ENCODE measurements around the gene SHANK3.

The SHANK3 gene

DNA sequence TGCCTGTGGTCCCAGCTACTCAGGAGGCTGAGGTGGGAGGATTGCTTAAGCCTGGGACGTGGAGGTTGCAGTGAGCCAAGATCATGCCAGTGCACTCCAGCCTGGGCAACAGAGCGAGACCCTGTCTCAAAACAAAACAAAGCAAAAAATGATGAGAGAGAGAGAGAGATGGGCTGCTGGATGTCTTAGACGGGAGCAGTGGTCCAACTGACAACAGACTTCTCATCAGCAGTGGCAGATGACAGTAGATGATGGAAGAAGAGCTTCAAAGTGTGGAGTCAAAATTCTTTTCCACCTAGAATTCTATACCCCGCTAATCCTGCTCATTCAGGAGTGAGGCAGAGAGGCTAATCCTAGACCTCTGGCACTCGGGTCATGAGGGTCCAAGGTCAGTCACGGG is 36.4 kb downstream of the SHANK3 start:
- TF ChIP-seq ZFX (IDR thresholded peaks at IDR 0.05; ENCODE audit: borderline replicate concordance) = no peak
- TF ChIP-seq, protein P1, sequence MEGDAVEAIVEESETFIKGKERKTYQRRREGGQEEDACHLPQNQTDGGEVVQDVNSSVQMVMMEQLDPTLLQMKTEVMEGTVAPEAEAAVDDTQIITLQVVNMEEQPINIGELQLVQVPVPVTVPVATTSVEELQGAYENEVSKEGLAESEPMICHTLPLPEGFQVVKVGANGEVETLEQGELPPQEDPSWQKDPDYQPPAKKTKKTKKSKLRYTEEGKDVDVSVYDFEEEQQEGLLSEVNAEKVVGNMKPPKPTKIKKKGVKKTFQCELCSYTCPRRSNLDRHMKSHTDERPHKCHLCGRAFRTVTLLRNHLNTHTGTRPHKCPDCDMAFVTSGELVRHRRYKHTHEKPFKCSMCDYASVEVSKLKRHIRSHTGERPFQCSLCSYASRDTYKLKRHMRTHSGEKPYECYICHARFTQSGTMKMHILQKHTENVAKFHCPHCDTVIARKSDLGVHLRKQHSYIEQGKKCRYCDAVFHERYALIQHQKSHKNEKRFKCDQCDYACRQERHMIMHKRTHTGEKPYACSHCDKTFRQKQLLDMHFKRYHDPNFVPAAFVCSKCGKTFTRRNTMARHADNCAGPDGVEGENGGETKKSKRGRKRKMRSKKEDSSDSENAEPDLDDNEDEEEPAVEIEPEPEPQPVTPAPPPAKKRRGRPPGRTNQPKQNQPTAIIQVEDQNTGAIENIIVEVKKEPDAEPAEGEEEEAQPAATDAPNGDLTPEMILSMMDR (IDR thresholded peaks at IDR 0.05) = no peak
- H3K27ac ChIP-seq = no peak overlapping the region

DNA sequence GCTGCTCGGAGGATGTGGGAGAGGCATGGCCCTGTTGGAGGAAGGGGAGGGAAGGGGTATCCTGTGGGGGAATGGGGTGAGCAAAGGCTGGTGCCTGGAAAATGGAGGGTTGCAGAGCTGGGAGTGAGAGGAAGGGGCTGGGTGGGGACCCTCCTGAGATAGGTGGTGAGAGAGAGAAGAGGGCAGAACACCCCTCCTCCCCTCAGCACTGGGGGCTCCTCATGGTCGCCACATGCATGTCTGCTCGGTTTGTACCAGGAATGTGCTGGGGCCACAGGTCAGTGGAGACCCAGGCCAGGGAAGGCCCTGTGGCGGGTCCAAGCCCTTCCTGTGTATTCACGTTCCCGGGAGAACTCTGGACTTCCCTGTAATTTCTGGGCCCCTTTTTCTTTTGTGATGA is 37.6 kb downstream of the SHANK3 start:
- no peak for TF ChIP-seq ZFX (IDR thresholded peaks at IDR 0.05; ENCODE audit: borderline replicate concordance)
- TF ChIP-seq, protein P1 (IDR thresholded peaks at IDR 0.05) = no peak
- no peak overlapping the region for H3K27ac ChIP-seq

DNA sequence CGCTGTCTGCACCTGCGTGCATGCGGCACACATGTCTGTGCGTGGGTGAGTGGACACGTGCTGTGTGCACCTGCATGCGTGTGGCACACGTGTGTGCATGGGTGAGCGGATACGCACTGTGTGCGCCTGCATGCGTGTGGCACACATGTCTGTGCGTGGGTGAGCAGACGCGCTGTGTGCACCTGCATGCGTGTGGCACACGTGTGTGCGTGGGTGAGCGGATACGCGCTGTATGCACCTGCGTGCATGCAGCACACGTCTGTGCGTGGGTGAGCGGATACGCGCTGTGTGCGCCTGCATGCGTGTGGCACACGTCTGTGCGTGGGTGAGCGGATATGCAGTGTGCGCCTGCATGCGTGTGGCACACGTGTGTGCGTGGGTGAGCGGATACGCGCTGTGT is 38.3 kb downstream of the SHANK3 start:
- H3K27ac ChIP-seq = no peak overlapping the region
- no peak for TF ChIP-seq ZFX (IDR thresholded peaks at IDR 0.05; ENCODE audit: borderline replicate concordance)
- TF ChIP-seq, protein P1 (IDR thresholded peaks at IDR 0.05) = no peak

GRCh38 chr22:50711446-50712340 is 39.1 kb downstream of the SHANK3 start:
- no peak overlapping the region for H3K27ac ChIP-seq
- TF ChIP-seq, protein P1 (IDR thresholded peaks at IDR 0.05) = no peak
- no peak for TF ChIP-seq ZFX (IDR thresholded peaks at IDR 0.05; ENCODE audit: borderline replicate concordance)

GRCh38 chr22:50712341-50713007 is 39.9 kb downstream of the SHANK3 start:
- no peak overlapping the region for H3K27ac ChIP-seq
- TF ChIP-seq ZFX (IDR thresholded peaks at IDR 0.05; ENCODE audit: borderline replicate concordance) = no peak
- TF ChIP-seq, protein P1 (IDR thresholded peaks at IDR 0.05) = no peak

- no peak overlapping the region for H3K27ac ChIP-seq
- TF ChIP-seq, protein P1 (IDR thresholded peaks at IDR 0.05) = no peak
Observed at GRCh38 chr22:50713008-50713385, 40.4 kb downstream of the SHANK3 start.

DNA sequence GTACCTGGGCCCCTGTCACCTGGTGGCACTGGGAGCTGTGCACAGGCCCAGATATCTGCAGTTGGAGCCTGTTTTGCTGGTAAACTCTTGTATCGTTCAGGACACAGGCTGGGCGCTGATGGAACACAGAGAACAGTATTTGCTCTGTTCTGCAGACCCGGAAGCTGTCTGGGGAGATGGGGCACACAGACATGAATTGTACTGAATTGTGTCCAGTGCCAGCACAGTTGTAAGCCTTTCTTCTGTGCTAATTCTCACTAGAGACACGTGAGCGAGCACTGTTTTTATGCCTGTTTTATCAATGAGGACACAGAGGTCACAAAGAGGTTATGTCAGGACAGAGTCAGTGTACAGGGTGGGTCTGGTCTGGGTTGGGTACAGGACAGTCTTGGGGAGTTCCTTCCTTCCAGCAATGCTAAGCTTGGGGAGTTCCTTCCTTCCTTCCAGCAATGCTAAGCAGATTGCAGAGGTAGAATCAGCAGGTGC is 41.0 kb downstream of the SHANK3 start:
- no peak for TF ChIP-seq ZFX (IDR thresholded peaks at IDR 0.05; ENCODE audit: borderline replicate concordance)
- H3K27ac ChIP-seq = no peak overlapping the region

Data from 22Rv1 (cell line).